ENCODE measurements around the gene EYS. TPM values are rescaled to one million over a fixed set of nuclear protein-coding genes. Genes with fewer than 3 reads are reported as not detected.

Gene EYS
- total and polyA plus RNA-seq, 4 donors, result 0.08 to 0.63 (median 0.36) TPM

- TF ChIP-seq FOXA2 (IDR thresholded peaks at IDR 0.05) (no peak), SP1 (IDR thresholded peaks at IDR 0.05) (no peak), FOXA1 (IDR thresholded peaks at IDR 0.05) (no peak)
Measured at GRCh38 chr6:64505312-64505711, 1201.7 kb downstream of the EYS start (continued).

DNA sequence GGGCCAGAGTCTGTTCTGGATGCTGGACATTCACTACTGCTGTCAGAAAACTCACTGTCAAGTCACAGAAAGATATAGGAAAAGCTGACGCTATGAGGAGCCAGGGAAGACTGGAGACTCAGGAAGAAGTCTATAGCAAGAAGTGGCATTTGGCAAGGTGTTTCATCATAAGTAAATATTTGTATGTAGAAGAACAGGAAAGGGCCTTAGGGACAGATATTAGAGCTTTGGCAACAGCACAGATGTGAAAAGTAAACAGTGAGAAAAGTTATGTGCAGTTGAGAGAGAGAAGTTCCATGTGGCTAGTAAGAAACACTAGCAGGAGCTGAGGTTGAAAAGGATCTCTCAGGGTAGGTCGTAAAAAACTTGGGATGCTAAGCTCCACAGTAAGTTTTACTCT, 1202.5 kb downstream of the EYS start:
- DNase-seq (ENCODE audit: low spot score), result no peak
- 34% methylated on average over 2 of the region's 2 CpGs for WGBS
- H3K27ac ChIP-seq (ENCODE audit: low read depth in 1 of 2, low read length in 2 of 2), result no peak overlapping the region

GRCh38 chr6:64502801-64503200, 1204.2 kb downstream of the EYS start:
- TF ChIP-seq HNF4G (IDR thresholded peaks at IDR 0.05) (no peak), NR2F2 (IDR thresholded peaks at IDR 0.05) (no peak), JUND (IDR thresholded peaks at IDR 0.05) (no peak)
- Histone ChIP-seq H3K9me3 (ENCODE audit: control insufficient read depth in 4 of 4, low read length in 3 of 4) (no peaks in the 10 kb centered on the region), H3K27ac (ENCODE audit: low read depth in 1 of 2, low read length in 2 of 2) (no peak overlapping the region), H3K4me1 (ENCODE audit: control insufficient read depth in 4 of 4, insufficient read depth in 4 of 4, low read length in 3 of 4) (no peaks in the 10 kb centered on the region), H3K36me3 (ENCODE audit: control insufficient read depth in 4 of 4, insufficient read depth in 3 of 4, low read depth in 1 of 4, low read length in 3 of 4) (no peaks in the 10 kb centered on the region), H3K27me3 (ENCODE audit: control insufficient read depth in 4 of 4, insufficient read depth in 4 of 4, low read length in 3 of 4) (no peaks in the 10 kb centered on the region), H3K9ac (ENCODE audit: low read depth in 1 of 2, low read length in 2 of 2) (no peak overlapping the region), H3K4me3 (ENCODE audit: low read depth in 1 of 3, low read length in 3 of 3) (no peak overlapping the region)
- WGBS, result 27% methylated on average over 2 of the region's 2 CpGs
- DNase-seq (ENCODE audit: low spot score), result no peak

More for the DNA sequence above, 1202.5 kb downstream of the EYS start:
- TF ChIP-seq ATF3 (IDR thresholded peaks at IDR 0.05) (no peak), FOXA1 (IDR thresholded peaks at IDR 0.05) (no peak), ZBTB33 (IDR thresholded peaks at IDR 0.05) (no peak)
- Histone ChIP-seq H3K27me3 (ENCODE audit: control insufficient read depth in 4 of 4, insufficient read depth in 4 of 4, low read length in 3 of 4) (no peaks in the 10 kb centered on the region), H3K36me3 (ENCODE audit: control insufficient read depth in 4 of 4, insufficient read depth in 3 of 4, low read depth in 1 of 4, low read length in 3 of 4) (no peaks in the 10 kb centered on the region), H3K4me3 (ENCODE audit: low read depth in 1 of 3, low read length in 3 of 3) (no peak overlapping the region), H3K9ac (ENCODE audit: low read depth in 1 of 2, low read length in 2 of 2) (no peak overlapping the region), H3K4me1 (ENCODE audit: control insufficient read depth in 4 of 4, insufficient read depth in 4 of 4, low read length in 3 of 4) (no peaks in the 10 kb centered on the region), H3K9me3 (ENCODE audit: control insufficient read depth in 4 of 4, low read length in 3 of 4) (no peaks in the 10 kb centered on the region)

DNA sequence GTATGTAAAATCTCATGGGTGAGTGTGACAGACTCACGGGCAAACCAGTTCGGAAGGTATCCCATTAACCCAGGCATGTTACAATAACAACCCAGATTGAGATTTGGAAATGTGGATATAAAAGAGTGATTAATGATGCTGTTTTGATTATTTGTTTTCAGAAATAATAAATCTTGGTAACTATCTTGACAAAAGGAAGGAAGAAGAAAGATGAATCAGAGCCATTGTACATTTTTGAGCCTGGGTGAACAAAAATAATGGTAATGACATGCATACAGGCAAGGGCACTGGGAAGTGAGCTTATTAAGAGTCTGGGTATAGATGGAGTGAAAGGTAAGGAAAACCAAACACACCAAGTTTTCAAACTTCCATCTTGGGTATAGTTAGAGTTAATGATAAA, 1209.4 kb downstream of the EYS start:
- H3K27me3 ChIP-seq (ENCODE audit: control insufficient read depth in 4 of 4, insufficient read depth in 4 of 4, low read length in 3 of 4), result peaks cover 0 to 2% (median 0%) of the 10 kb centered on the region in 4 donors
- TF ChIP-seq HNF4A (conservative IDR thresholded peaks at IDR 0.05) (no peak), FOXA2 (IDR thresholded peaks at IDR 0.05) (no peak), REST (IDR thresholded peaks at IDR 0.05) (no peak), RXRA (IDR thresholded peaks at IDR 0.05) (no peak)
- no peak overlapping the region for H3K9ac ChIP-seq (ENCODE audit: low read depth in 1 of 2, low read length in 2 of 2)
- no peak overlapping the region for H3K4me3 ChIP-seq (ENCODE audit: low read depth in 1 of 3, low read length in 3 of 3)
- no peak for DNase-seq (ENCODE audit: low spot score)
- H3K27ac ChIP-seq (ENCODE audit: low read depth in 1 of 2, low read length in 2 of 2), result no peak overlapping the region
- no peaks in the 10 kb centered on the region for H3K36me3 ChIP-seq (ENCODE audit: control insufficient read depth in 4 of 4, insufficient read depth in 3 of 4, low read depth in 1 of 4, low read length in 3 of 4)
- H3K9me3 ChIP-seq (ENCODE audit: control insufficient read depth in 4 of 4, low read length in 3 of 4), result no peaks in the 10 kb centered on the region
- no peaks in the 10 kb centered on the region for H3K4me1 ChIP-seq (ENCODE audit: control insufficient read depth in 4 of 4, insufficient read depth in 4 of 4, low read length in 3 of 4)
- 93% methylated on average over 2 of the region's 2 CpGs for WGBS
